ENCODE results near the gene KCNA3. TPM values are rescaled to one million over a fixed set of nuclear protein-coding genes. Genes with fewer than 3 reads are reported as not detected.

KCNA3 gene
- total and polyA plus RNA-seq, 4 experiments from 2014 or later, result 88.7 to 124 (median 110) TPM

- Mint-ChIP-seq H3K4me3 (peak overlapping the region; percentile 83 to 100 (median 100)), H3K27ac (peak overlapping the region in 6 of 7 donors; percentile 97 to 100 (median 100)), H3K27me3 (no peaks in the 10 kb centered on the region), H3K36me3 (peaks cover 40 to 42% of the 10 kb centered on the region in 2 donors), H3K9me3 (peaks cover 0 to 8% (median under 1%) of the 10 kb centered on the region in 8 donors), H3K4me1 (peaks cover 30 to 70% (median 40%) of the 10 kb centered on the region in 4 donors)
- ChIA-PET CTCF (ENCODE audit: partially characterized antibody) (interaction anchor here (0.9 to 13.8 kb wide), 13 partner anchors 8 to 114 kb away, joined by 3 to 179 read pairs (median 5); no protein-coding TSS in a partner anchor), POLR2A (ENCODE audit: partially characterized antibody) (interaction anchor here (0.6 to 17.9 kb wide), 26 partner anchors 8 to 1946 kb away, joined by 3 to 993 read pairs (median 5); partner anchors contain the start of genes CAPZA1, CD53, CEPT1 and DRAM2)
- Histone ChIP-seq H3K27me3 (ENCODE audit: insufficient read depth, low read length) (no peaks in the 10 kb centered on the region), H3K36me3 (ENCODE audit: insufficient read depth, low read length) (no peaks in the 10 kb centered on the region), H3K4me3 (ENCODE audit: low read length in 2 of 2) (peak overlapping the region; percentile 73 to 78), H3K27ac (ENCODE audit: low read depth, low read length) (peak overlapping the region; percentile 91), H3K9me3 (ENCODE audit: control insufficient read depth in 1 of 2, low read length in 2 of 2) (no peaks in the 10 kb centered on the region), H3K4me1 (ENCODE audit: insufficient read depth, low read length) (peaks cover 50% of the 10 kb centered on the region)
- intact Hi-C loops (cut with micrococcal nuclease), result loop anchor here (5.0 to 10.0 kb wide), 3 partner anchors 49 to 336 kb away; partner anchors contain the start of genes LRIF1 and RBM15
- peak; percentile 39 to 52 (median 44) for DNase-seq
Observed at GRCh38 chr1:110673197-110673701, 1.5 kb downstream of the KCNA3 start.

- H3K36me3 Mint-ChIP-seq, result peaks cover 45 to 46% of the 10 kb centered on the region in 2 donors
- CTCF ChIA-PET (ENCODE audit: partially characterized antibody), result interaction anchor here (1.0 to 13.8 kb wide), 10 partner anchors 11 to 115 kb away, joined by 3 to 179 read pairs (median 6); no protein-coding TSS in a partner anchor
- no peaks in the 10 kb centered on the region for H3K9me3 ChIP-seq (ENCODE audit: control insufficient read depth in 1 of 2, low read length in 2 of 2)
- peak overlapping the region; percentile 73 to 78 for H3K4me3 ChIP-seq (ENCODE audit: low read length in 2 of 2)
- no peaks in the 10 kb centered on the region for H3K27me3 ChIP-seq (ENCODE audit: insufficient read depth, low read length)
- H3K27me3 Mint-ChIP-seq, result no peaks in the 10 kb centered on the region
- peaks cover 55% of the 10 kb centered on the region for H3K4me1 ChIP-seq (ENCODE audit: insufficient read depth, low read length)
- H3K4me1 Mint-ChIP-seq, result peaks cover 33 to 65% (median 38%) of the 10 kb centered on the region in 4 donors
- peak overlapping the region; percentile 91 for H3K27ac ChIP-seq (ENCODE audit: low read depth, low read length)
- DNase-seq, result peak; percentile 70 to 86 (median 81)
- POLR2A ChIA-PET (ENCODE audit: partially characterized antibody), result interaction anchor here (0.6 to 17.9 kb wide), 23 partner anchors 10 to 1946 kb away, joined by 3 to 993 read pairs (median 6); partner anchors contain the start of genes CAPZA1, CD53, CEPT1 and DRAM2
- no peaks in the 10 kb centered on the region for H3K36me3 ChIP-seq (ENCODE audit: insufficient read depth, low read length)
- peak overlapping the region; percentile 83 to 100 (median 100) for H3K4me3 Mint-ChIP-seq
- H3K9me3 Mint-ChIP-seq, result peaks cover 0 to 8% (median under 1%) of the 10 kb centered on the region in 8 donors
- peak overlapping the region in 6 of 7 donors; percentile 97 to 100 (median 100) for H3K27ac Mint-ChIP-seq
- intact Hi-C loops (cut with micrococcal nuclease), result loop anchor here (1.0 to 10.0 kb wide), 8 partner anchors 25 to 335 kb away; partner anchors contain the start of genes LRIF1 and RBM15
Observed at GRCh38 chr1:110672753-110673108, 2.0 kb downstream of the KCNA3 start.

- H3K27ac ChIP-seq (ENCODE audit: low read depth, low read length), result peak overlapping the region; percentile 91
- intact Hi-C loops (cut with micrococcal nuclease), result loop anchor here (1.0 to 10.0 kb wide), 8 partner anchors 25 to 335 kb away; partner anchors contain the start of genes LRIF1 and RBM15
- H3K36me3 ChIP-seq (ENCODE audit: insufficient read depth, low read length), result peaks cover 4% of the 10 kb centered on the region
- H3K27me3 ChIP-seq (ENCODE audit: insufficient read depth, low read length), result no peaks in the 10 kb centered on the region
- peaks cover 47 to 52% of the 10 kb centered on the region in 2 donors for H3K36me3 Mint-ChIP-seq
- no peaks in the 10 kb centered on the region for H3K9me3 ChIP-seq (ENCODE audit: control insufficient read depth in 1 of 2, low read length in 2 of 2)
- no peaks in the 10 kb centered on the region for H3K27me3 Mint-ChIP-seq
- H3K4me1 Mint-ChIP-seq, result peaks cover 33 to 59% (median 37%) of the 10 kb centered on the region in 4 donors
- H3K9me3 Mint-ChIP-seq, result peaks cover 0 to 8% (median under 1%) of the 10 kb centered on the region in 8 donors
- peak; percentile 80 to 93 (median 86) for DNase-seq
- ChIA-PET CTCF (ENCODE audit: partially characterized antibody) (interaction anchor here (1.0 to 13.8 kb wide), 9 partner anchors 10 to 115 kb away, joined by 3 to 179 read pairs (median 5); no protein-coding TSS in a partner anchor), POLR2A (ENCODE audit: partially characterized antibody) (interaction anchor here (0.8 to 17.9 kb wide), 20 partner anchors 9 to 1947 kb away, joined by 3 to 993 read pairs (median 10); partner anchors contain the start of genes CAPZA1, CD53, CEPT1 and DRAM2)
- peak overlapping the region; percentile 73 to 78 for H3K4me3 ChIP-seq (ENCODE audit: low read length in 2 of 2)
- peaks cover 60% of the 10 kb centered on the region for H3K4me1 ChIP-seq (ENCODE audit: insufficient read depth, low read length)
- peak overlapping the region; percentile 83 to 100 (median 100) for H3K4me3 Mint-ChIP-seq
- peak overlapping the region in 6 of 7 donors; percentile 97 to 100 (median 100) for H3K27ac Mint-ChIP-seq
Observed at GRCh38 chr1:110672001-110672752, 2.6 kb downstream of the KCNA3 start.

- H3K27ac ChIP-seq (ENCODE audit: low read depth, low read length), result peak overlapping the region; percentile 91
- H3K36me3 Mint-ChIP-seq, result peaks cover 47 to 53% of the 10 kb centered on the region in 2 donors
- intact Hi-C loops (cut with micrococcal nuclease), result loop anchor here (5.0 to 10.0 kb wide), 3 partner anchors 51 to 334 kb away; partner anchors contain the start of genes LRIF1 and RBM15
- H3K9me3 ChIP-seq (ENCODE audit: control insufficient read depth in 1 of 2, low read length in 2 of 2), result no peaks in the 10 kb centered on the region
- H3K4me1 Mint-ChIP-seq, result peaks cover 28 to 51% (median 31%) of the 10 kb centered on the region in 4 donors
- H3K4me3 ChIP-seq (ENCODE audit: low read length in 2 of 2), result peak overlapping the region; percentile 73 to 78
- H3K4me3 Mint-ChIP-seq, result peak overlapping the region; percentile 83 to 100 (median 100)
- DNase-seq, result peak; percentile 15 to 39 (median 33)
- H3K27me3 Mint-ChIP-seq, result no peaks in the 10 kb centered on the region
- peaks cover 6% of the 10 kb centered on the region for H3K36me3 ChIP-seq (ENCODE audit: insufficient read depth, low read length)
- CTCF ChIA-PET (ENCODE audit: partially characterized antibody), result interaction anchor here (1.1 to 13.8 kb wide), 5 partner anchors 15 to 94 kb away, joined by 3 to 179 read pairs (median 5); no protein-coding TSS in a partner anchor
- peaks cover 0 to 8% (median under 1%) of the 10 kb centered on the region in 8 donors for H3K9me3 Mint-ChIP-seq
- peaks cover 60% of the 10 kb centered on the region for H3K4me1 ChIP-seq (ENCODE audit: insufficient read depth, low read length)
- no peaks in the 10 kb centered on the region for H3K27me3 ChIP-seq (ENCODE audit: insufficient read depth, low read length)
- POLR2A ChIA-PET (ENCODE audit: partially characterized antibody), result interaction anchor here (0.6 to 17.9 kb wide), 9 partner anchors 9 to 203 kb away, joined by 3 to 993 read pairs (median 25); partner anchors contain the start of gene CD53
- H3K27ac Mint-ChIP-seq, result peak overlapping the region in 6 of 7 donors; percentile 97 to 100 (median 100)
Observed at GRCh38 chr1:110671361-110671760, 3.4 kb downstream of the KCNA3 start.

- H3K9me3 Mint-ChIP-seq, result peaks cover 0 to 7% (median under 1%) of the 10 kb centered on the region in 8 donors
- peaks cover 76% of the 10 kb centered on the region for H3K4me1 ChIP-seq (ENCODE audit: insufficient read depth, low read length)
- no peaks in the 10 kb centered on the region for H3K27me3 Mint-ChIP-seq
- peaks cover 46 to 47% of the 10 kb centered on the region in 2 donors for H3K36me3 Mint-ChIP-seq
- no peaks in the 10 kb centered on the region for H3K27me3 ChIP-seq (ENCODE audit: insufficient read depth, low read length)
- H3K27ac ChIP-seq (ENCODE audit: low read depth, low read length), result peak overlapping the region; percentile 91
- no peaks in the 10 kb centered on the region for H3K9me3 ChIP-seq (ENCODE audit: control insufficient read depth in 1 of 2, low read length in 2 of 2)
- intact Hi-C loops (cut with micrococcal nuclease), result loop anchor here (1.0 to 2.0 kb wide), 2 partner anchors 14 to 34 kb away; no protein-coding TSS in a partner anchor
- ChIA-PET CTCF (ENCODE audit: partially characterized antibody) (interaction anchor here (0.8 to 13.8 kb wide), 7 partner anchors 21 to 114 kb away, joined by 3 to 179 read pairs (median 5); no protein-coding TSS in a partner anchor), POLR2A (ENCODE audit: partially characterized antibody) (interaction anchor here (0.9 to 17.9 kb wide), 6 partner anchors 27 to 330 kb away, joined by 3 to 993 read pairs (median 6); no protein-coding TSS in a partner anchor)
- peaks cover 19 to 40% (median 23%) of the 10 kb centered on the region in 4 donors for H3K4me1 Mint-ChIP-seq
- DNase-seq, result peak; percentile 36 to 54 (median 49)
- H3K4me3 ChIP-seq (ENCODE audit: low read length in 2 of 2), result peak overlapping the region; percentile 52 to 68
- H3K36me3 ChIP-seq (ENCODE audit: insufficient read depth, low read length), result peaks cover 25% of the 10 kb centered on the region
- peak overlapping the region in 6 of 7 donors; percentile 77 to 94 (median 89) for H3K27ac Mint-ChIP-seq
- peak overlapping the region; percentile 68 to 89 (median 84) for H3K4me3 Mint-ChIP-seq
Observed at GRCh38 chr1:110668549-110668948, 6.2 kb downstream of the KCNA3 start.

- H3K4me3 Mint-ChIP-seq, result peak overlapping the region; percentile 52 to 88 (median 76)
- peak overlapping the region in 6 of 7 donors; percentile 85 to 95 (median 91) for H3K27ac Mint-ChIP-seq
- peak in 3 of 5 donors; percentile 25 to 51 (median 32) for DNase-seq
- ChIA-PET POLR2A (ENCODE audit: partially characterized antibody) (interaction anchor here (0.9 to 17.9 kb wide), 8 partner anchors 9 to 329 kb away, joined by 3 to 993 read pairs (median 5); no protein-coding TSS in a partner anchor), CTCF (ENCODE audit: partially characterized antibody) (interaction anchor here (1.0 to 13.8 kb wide), 4 partner anchors 19 to 120 kb away, joined by 3 to 179 read pairs (median 10); no protein-coding TSS in a partner anchor)
- no peaks in the 10 kb centered on the region for H3K27me3 Mint-ChIP-seq
- H3K36me3 ChIP-seq (ENCODE audit: insufficient read depth, low read length), result peaks cover 25% of the 10 kb centered on the region
- intact Hi-C loops (cut with micrococcal nuclease), result loop anchor here (1.0 to 2.0 kb wide), 2 partner anchors 13 to 33 kb away; no protein-coding TSS in a partner anchor
- H3K4me3 ChIP-seq (ENCODE audit: low read length in 2 of 2), result no peak overlapping the region
- no peaks in the 10 kb centered on the region for H3K9me3 ChIP-seq (ENCODE audit: control insufficient read depth in 1 of 2, low read length in 2 of 2)
- peaks cover 25 to 42% (median 30%) of the 10 kb centered on the region in 4 donors for H3K4me1 Mint-ChIP-seq
- H3K9me3 Mint-ChIP-seq, result peaks cover 0 to 3% (median 0%) of the 10 kb centered on the region in 8 donors
- peaks cover 84% of the 10 kb centered on the region for H3K4me1 ChIP-seq (ENCODE audit: insufficient read depth, low read length)
- peak overlapping the region; percentile 91 for H3K27ac ChIP-seq (ENCODE audit: low read depth, low read length)
- no peaks in the 10 kb centered on the region for H3K27me3 ChIP-seq (ENCODE audit: insufficient read depth, low read length)
- peaks cover 43 to 48% of the 10 kb centered on the region in 2 donors for H3K36me3 Mint-ChIP-seq
Observed at GRCh38 chr1:110667776-110668175, 7.0 kb downstream of the KCNA3 start.

Data from CD4-positive, alpha-beta memory T cell (primary cell).